ENCODE results near the gene SCN1B. TPM values are rescaled to one million over a fixed set of nuclear protein-coding genes. Genes with fewer than 3 reads are reported as not detected.
"Not testable (repeated sequence)": the region's sequence is repeated elsewhere in the genome, so short reads cannot be mapped to it uniquely, and the experiment has no call there.

SCN1B gene
- total RNA-seq, 1 experiment from 2014 or later = 1.4 TPM

DNA sequence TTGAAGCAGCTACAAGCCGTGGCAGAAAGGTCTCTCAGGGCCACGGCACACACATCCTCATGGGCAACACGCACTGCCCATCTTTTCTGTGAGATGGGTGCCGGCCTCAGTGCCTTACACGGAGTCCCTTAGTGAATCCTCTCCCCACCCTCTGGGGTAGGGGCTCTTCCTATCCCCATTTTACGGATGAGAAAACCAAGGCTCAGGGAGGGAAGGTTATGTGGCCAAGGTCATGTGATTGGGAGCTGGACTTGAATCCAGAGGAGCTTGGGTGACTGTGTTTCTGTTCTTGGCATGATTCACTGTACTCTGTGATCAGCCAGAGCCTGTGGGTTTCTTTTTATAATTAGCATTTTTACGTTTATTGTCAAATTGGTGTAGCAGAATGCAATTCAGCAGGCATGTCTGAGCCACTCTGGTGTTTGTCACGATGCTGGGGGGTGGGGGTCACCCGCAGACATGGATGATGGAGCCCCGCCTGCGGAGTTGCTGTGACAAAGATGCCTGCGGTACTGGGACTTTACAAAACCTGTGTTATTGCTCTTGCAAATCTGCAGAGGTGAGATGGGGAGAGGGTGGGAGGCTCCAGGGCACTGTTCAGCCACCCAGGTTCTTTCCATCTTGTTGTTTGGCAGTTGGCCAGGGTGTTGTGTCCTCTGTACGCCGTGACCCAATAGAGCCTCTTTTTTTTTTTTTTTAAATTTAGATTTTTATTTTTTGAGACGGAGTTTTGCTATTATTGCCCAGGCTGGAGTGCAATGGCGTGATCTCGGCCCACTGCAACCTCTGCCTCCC is 4.5 kb downstream of the SCN1B start:
- DNase-seq (ENCODE audit: low read depth) = no peak

DNA sequence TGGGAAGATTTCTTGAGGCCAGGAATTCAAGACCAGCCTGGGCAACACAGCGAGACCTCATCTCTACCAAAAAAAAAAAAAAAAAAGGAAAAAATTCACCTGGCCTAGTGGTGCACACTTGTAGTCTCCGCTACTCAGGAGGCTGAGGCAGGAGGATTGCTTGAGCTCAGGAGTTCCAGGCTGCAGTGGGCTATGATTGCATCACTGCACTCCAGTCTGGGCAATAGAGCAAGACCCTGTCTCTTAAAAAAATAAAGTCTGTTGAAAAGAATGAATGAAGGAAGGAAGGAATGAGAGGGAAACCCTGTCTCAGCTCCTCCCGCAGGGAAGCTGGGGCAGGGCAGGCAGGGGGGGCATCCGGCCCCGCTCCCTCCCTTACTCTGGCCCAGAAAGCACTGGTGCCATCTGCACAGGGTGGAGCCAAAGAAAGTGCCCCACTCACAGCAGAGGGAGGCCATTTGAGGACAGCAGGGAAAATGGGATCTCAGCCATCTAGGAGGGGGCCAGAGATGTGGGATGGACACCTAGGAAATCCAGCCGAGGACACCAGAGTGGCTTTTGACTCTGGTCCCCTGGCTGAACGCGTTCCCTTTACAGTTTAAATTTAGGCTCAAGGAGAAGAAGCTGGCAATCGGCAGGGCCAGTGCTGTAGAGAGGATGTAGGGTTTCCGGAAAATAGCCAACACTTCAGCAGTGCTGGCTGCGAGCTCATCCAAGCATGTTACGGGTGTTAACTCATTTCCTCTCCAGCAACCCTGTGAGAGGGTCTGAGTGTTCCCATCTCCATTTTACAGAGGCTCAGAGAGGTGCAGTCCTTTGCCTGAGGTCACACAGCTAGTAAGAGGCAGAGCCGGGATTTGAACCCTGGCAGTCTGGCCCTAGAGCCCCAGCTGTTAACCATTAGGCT is 7.7 kb downstream of the SCN1B start:
- DNase-seq (ENCODE audit: low read depth) = no peak

DNA sequence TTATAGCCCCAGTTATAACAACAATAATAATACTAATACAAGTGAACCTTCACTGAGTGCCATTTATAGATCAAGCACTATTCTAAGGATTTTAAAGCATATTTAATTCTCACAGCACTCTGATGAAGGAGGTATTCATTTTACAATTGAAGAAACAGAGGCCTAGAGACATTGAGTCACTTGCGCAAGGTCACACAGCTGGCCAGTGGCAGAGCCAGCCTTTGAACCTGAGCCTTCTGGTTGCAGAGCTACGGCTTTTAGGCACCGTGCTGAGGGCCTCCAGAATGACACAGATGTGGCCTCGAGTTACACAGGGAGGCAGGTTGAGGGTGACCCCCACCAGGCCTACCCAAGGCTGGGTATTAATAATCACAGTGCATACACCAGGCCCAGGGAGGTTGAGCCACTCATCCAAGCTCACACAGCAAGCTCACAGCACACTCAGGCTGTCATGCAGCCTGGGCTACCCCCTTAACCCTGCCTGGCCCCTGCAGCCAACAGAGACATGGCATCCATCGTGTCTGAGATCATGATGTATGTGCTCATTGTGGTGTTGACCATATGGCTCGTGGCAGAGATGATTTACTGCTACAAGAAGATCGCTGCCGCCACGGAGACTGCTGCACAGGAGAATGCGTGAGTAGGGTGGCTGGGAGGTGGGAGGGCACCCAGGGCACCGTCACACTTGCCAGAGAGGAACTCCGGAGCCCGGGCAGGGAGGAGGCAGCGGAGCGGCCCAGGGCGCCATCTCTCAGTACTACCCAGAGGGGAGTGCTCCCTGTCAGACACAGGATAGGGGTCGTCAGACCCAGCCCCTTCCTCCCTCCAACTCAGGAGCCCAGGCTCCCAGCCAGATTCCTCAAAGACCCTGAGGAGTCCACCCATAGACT is 8.6 kb downstream of the SCN1B start:
- DNase-seq (ENCODE audit: low read depth) = no peak

DNA sequence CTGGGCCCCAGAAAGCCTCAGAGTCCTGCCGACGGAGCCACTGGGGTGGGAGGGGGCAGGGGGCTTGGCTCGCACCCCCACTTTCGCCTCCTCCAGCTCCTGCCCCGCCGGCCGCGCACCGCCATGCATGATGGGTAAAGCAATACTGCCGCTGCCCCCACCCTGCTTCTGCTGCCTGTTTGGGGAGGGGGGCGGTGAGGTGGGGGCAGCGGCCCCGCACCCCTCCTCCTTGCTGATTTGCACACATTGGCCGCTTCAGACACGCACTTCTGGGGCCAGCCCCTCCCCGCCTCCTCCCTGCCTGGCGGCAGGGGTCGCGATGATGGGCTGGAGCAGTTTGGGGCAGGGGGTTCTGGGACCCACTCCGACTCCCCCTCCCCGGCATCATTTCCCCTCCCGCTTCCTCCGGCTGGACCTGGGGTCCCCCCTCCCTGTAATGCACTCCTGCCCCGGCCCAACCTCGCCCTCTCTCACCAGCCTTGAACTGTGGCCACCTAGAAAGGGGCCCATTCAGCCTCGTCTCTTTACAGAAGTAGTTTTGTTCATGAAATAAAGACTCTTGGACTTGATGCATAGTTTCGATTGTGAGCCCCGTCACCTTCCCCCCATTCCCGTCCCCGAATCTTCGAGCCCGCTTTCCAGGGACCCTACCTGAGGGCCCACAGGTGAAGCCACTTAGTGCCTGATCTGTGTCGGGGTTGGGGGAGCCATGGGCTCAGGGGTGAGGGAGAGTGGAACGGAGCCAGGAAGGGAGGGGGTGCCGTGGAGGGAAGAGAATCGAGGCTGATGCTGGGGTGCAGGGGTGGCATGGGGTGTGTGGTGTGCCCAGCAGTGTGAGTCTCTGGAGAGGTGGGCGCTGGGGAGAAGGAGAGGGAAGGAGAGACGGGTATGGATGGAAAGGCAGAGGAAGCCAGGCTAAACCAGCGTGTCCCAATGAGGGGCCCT is 9.9 kb downstream of the SCN1B start:
- DNase-seq (ENCODE audit: low read depth) = no peak

DNA sequence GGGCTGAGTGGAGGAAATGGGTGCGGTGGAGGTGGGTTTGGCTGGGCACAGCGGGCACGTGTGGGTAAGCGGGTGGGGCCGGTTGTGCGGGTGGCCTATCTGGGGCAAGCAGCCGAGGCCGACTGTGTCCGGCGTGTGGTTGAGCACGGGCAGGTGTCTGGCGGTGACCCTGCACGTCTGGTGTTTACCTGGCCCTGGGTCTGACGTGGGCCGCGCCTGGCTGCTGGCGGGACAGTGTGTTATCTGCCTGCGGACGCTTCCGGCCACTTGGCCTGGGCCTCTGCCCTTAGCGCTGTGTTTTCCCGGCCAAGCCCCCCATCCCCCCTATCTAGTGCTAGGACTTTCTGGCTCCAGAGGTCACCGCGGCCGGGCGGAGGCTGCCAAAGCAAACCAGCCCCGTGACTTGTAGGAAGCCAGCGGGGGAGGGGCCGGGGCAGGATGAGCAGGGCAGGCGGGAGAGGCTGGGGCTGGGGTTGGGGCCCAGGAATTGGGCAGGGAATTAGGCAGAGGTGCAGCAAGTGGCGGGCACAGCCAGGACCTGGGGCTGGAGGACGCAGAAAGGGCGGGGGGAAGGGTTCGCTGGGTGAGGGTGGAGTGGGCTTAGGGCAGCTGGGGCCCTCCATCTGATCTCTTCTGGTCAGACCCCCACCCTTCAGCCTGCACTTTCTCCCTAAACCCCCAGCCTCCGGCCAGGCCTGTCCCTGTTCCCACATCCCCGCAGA is 10.7 kb downstream of the SCN1B start:
- no peak for DNase-seq (ENCODE audit: low read depth)

DNA sequence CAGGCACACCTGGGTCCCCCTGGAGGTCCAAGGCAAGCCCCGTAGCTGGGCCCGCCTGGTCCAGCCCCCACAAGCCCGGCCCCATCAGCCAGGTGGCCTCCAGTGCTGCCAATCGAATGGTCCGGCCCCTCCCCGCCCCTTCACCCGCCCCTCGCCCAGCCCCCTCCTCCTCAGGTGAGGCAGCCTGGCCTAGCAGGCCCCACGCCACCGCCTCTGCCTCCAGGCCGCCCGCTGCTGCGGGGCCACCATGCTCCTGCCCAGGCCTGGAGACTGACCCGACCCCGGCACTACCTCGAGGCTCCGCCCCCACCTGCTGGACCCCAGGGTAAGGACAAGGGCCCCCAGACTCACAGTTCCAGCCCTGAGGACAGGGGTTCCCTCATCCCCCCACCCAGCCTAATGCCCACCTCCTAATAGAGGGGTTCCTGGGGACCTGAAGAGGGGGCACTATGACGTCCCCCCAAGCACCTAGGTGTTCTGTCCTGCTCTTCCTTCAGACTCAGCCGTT is 11.3 kb downstream of the SCN1B start, which contains the start of gene HPN:
Gene HPN (plus strand): TSS at position 174 of the 508 bp plus-strand sequence. CDS start 786 bp downstream, outside the sequence.
- no peak for DNase-seq (ENCODE audit: low read depth)

DNA sequence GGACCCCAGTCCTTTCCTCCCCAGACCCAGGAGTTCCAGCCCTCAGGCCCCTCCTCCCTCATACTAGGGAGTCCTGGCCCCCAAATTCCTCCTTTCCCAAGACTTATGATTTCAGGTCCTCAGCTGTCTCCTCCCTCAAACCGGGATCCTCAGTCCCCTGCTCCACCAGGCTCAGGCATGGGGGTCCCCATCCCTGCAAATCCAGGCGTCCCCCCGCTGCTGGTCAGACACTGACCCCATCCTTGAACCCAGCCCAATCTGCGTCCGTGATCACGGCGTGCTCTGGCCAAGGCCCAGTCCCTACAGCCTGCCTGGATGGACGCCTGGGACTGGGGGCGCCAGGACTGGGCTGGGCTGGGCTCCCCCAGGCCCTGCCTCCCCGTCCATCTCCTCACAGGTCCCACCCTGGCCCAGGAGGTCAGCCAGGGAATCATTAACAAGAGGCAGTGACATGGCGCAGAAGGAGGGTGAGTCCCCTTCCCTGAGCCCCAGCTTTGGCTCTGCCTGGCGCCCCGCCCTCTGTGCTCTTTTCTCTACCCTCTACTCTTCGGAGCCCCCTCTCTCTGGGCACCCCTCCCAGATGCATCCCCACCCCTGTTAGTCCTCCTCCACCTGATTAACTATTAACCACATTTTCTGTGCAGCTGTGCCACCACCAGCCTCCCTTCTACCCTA is 11.9 kb downstream of the SCN1B start:
- no peak for DNase-seq (ENCODE audit: low read depth)

DNA sequence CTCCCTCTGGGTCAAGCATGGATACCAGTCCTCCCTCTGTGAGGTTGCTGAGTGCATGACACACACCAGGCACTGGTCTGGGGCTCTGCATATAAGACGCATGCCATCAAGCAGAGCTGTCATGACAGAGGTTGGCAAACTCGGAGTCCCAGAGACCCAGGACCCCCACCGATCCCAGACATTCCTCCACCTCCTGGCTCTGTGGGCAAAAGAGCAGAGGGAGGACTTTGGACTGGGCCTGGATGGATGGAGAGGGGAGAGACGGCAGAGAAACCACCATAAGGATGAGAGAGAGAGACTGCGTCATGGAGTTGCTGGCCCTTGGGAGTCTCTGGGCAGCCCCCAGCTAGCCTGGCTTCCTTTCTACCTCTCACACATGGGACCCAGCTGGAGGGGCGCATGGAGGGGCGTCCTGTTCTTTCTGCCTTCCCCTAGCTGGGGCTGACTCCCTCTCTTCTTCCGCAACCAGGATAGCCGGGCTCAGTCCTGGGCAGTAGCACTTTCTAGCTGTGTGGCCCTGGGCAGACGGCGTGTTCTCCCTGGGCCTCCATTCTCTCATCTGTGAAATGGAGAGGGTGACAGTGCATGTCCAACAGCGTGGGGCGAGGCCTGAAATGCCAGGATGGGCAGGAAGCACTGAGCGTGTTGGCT is 12.8 kb downstream of the SCN1B start:
- no peak for DNase-seq (ENCODE audit: low read depth)

DNA sequence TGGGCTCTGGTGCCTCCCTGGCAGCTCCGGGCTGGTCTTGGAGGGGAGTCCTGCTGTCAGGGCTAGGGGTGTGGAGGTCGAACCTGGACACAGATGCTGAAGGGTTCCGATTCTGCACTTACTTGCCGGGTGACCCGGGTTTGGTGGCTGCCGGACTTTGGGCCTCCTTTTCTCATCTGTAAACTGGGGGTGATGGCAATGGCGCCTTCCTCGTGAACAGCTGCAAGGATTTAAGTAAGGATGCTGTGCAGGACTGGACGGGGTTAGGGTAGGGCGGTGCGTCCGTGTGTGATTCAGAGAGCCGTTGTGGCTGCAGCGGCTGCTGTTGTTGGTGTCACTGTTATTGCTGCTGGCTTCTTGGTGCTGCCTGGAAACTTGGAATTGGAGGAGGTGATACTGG is 13.6 kb downstream of the SCN1B start:
- DNase-seq (ENCODE audit: low read depth) = peak; percentile 49

DNA sequence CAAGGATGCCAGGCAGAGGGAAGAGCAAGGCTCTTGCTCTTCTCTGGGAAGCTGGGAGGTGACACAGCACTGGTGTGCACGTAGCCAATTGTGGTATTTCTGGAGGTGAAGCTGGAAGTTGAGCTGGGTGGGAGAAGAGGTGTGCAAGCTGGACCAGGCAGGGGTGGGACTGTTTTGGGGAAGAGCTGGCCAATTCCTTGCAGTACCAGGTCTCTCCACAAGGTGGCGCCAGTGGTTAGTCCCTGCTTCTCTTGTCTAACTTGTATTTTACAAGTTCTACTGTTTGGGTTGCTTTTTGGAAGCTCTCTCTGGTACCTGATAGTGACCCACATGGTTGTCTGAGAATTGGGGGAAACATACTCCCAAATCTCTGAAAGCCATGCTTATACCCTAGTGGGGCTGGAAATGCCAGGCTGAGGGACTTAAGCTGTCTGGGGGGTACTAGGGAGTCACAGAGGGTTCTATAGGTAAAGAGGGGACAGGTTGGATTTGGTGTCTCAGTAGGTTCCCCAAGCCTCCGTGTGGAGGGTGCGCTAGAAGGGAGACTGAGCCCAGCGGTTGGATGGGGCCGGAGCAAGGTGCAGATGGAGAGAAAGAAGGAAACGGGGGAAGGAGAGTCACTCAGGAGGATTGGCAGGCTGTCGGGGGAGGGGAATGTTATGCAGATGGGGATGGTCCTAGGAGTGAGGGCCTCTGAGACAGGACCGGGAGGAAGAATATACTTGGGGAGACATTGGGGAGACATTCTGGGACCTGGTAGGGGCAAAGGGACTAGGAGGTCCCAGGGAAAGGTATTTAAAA is 14.2 kb downstream of the SCN1B start:
- peak; percentile 46 for DNase-seq (ENCODE audit: low read depth)

DNA sequence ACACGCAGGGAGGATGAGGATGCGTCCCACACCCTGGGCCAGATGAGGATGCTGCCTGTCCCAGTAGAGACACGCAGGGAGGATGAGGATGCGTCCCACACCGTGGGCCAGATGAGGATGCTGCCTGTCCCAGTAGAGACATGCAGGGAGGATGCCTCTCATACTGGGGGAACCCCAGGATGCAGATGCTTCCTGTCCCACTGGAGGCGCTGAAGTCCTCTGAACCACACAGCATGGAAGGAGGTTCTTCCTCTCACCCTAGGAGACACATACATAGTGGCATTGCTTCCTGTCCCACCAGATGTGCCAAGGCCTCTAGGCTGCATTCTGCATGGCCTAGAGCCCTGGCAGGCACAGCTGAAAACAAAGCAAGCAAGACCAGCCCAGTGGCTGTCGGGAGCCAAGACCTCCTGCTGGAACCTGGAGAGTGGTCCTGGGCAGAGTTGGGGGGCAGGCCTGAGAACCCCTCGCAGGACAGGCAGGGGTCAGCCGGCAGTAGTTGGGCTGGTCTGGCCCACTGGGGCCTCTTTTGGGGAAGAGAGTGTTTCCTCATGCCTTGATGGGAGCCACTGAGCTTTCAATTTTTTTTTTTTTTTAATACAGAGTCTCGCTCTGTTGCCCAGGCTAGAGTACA is 15.5 kb downstream of the SCN1B start:
- peak; percentile 44 for DNase-seq (ENCODE audit: low read depth)

DNA sequence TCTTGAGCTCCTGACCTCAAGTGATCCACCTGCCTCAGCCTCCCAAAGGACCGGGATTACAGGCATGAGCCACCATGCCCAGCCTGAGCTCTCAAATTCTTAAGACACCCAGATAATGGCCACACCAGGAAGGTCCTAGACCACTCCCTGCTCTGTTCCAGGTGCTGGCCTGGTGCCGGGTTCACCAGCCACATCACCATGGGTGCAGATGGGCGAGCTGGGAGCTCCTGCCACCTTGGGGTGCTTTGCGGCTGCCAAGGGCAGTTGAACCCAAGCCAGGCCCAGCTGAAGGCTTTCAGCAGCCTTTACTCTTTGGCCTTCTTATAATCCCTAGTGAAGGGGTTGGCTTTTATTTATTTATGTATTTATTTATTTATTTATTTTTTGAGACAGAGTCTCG is 16.2 kb downstream of the SCN1B start:
- DNase-seq (ENCODE audit: low read depth) = no peak

DNA sequence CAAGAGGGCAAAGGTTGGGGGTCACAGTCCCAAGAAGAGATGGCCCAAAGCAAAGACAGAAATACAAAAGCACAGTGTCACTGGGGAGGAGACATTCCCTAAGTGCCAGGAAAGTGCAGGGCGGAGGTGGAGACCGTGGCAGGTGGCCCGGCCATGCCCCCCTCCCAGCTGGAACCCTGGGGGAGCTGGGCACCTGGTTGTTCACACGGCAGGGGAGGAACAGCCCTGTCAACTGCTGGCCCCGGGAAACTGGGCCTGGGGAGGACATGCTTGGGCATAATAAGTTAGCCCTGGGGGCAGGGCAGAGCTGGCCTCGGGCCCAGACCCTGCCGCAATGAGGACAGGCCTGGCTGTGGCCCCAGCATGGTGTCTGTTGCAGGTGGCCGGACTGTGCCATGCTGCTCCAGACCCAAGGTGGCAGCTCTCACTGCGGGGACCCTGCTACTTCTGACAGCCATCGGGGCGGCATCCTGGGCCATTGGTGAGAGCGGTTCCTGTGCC is 18.7 kb downstream of the SCN1B start:
- DNase-seq (ENCODE audit: low read depth) = no peak

DNA sequence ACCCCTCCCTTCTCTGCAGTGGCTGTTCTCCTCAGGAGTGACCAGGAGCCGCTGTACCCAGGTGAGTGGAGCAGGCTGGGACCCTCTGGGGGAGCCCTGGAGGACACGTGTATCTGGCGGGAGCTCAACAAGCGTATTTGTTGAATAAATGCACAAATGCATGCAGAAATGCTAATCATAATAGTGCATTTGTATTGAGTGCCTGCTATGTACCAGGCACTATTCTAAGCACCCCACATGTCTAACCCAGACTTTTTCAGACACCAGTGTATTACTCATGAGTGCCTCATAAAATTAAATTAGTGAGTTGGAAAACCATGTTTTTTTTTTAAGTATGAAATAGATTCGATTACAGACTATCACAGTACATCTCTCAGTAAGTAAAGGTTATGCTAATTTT is 19.2 kb downstream of the SCN1B start:
- DNase-seq (ENCODE audit: low read depth) = no peak

DNA sequence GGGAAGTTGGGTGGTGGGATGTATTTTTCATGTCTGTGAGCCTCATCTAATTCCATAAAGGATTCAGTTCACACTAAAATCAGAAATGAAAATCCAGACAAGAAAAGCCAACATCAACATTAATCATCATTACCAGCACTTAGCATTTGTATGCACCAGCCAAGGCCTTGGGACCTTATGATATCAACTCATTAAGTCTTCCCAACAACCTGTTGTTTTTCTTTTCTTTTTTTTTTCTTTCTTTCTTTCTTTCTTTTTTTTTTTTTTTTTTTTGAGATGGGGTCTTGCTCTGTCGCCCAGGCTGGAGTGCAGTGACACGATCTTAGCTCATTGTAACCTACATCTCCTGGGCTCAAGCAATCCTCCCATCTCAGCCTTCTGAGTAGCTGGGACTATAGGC is 20.4 kb downstream of the SCN1B start:
- DNase-seq (ENCODE audit: low read depth) = not testable (repeated sequence)

DNA sequence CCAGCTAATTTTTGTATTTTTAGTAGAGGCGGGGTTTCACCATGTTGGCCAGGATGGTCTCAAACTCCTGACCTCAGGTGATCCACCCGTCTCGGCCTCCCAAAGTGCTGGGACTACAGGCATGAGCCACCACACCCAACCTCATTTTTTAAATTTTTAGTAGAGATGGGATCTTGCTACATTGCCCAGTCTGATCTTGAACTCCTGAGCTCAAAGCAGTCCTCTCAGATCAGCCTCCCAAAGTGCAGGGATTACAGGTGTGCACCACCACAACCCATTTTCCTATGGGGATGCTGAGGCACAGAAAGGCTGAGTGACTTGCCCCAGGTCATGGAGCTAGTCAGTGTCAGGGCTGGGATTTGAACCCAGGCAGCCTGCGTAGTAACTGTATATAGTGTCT is 21.0 kb downstream of the SCN1B start:
- DNase-seq (ENCODE audit: low read depth) = not testable (repeated sequence)

DNA sequence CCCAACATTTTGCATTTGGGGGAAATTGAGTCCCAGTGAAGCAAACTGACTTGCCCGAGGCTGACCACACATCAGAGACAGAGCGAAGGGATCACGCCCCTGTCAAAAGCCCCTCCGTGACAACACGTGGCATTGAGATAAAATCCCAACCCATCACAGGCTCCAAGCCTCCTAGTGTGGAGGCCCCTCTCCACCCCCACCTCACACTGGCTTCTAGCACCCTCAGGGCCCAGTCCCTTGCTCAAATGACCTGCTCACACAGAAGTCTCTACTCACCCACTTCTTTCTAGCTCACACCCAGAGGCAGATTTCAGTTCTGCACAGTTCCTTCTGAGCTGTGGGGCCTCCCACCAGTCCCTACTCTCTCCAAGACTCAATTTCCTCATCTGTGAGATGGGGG is 21.5 kb downstream of the SCN1B start:
- no peak for DNase-seq (ENCODE audit: low read depth)
